GM15510 (cell line): ENCODE measurements around the gene TUT1.

Experiments used
- POLR2A ChIP-seq: IDR thresholded peaks from 3 replicates; pipeline ENCODE4 v1.6.1; 2011; ENCODE audit warnings: borderline replicate concordance; ENCODE audit not compliant: insufficient read length; ENCODE audit errors: extremely low read depth

Gene TUT1

DNA sequence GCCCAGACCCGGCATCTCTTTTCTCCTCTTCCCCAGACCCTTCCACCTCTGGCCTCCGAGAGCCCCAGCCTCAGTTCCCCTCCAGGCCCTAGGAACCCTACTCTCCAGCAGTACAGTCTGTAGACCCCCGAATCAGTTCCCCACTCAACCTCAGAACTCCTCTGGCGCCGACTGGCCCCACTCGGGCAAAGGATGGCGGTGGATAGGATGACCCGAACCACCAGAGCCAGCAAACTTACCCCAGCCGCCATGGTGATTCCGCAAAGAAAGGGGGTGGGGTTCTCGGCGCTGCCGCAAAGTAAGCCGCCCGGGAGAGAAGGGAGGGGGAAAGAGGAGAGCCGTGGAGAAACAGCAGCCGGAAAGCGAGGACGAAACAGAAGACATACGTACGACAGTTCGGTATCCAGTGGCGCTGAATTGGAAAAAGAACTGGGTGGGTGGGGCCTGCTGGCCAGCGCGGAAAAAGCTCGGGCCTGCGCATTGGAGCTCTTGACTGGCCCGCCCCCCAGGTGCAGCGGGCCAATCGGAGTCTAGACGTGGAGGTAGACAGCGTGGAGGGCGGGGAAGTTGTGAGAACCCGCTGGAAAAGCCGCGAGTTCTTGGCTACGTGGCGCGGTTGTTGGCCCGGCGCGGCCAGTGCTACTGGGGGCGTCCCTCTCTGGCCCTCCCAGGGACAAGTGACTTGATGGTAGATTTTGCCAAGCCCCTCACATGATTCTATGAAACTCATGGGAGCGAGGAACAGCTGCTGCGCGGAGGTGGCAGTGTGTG is 17.5 kb downstream of the TUT1 start, which contains the start of gene EEF1G:
Gene EEF1G, minus strand, starts transcription at position 300 of the 771 bp plus-strand sequence. Its CDS starts 49 bp downstream, at position 251.
- TF ChIP-seq POLR2A, result peak; percentile 85

DNA sequence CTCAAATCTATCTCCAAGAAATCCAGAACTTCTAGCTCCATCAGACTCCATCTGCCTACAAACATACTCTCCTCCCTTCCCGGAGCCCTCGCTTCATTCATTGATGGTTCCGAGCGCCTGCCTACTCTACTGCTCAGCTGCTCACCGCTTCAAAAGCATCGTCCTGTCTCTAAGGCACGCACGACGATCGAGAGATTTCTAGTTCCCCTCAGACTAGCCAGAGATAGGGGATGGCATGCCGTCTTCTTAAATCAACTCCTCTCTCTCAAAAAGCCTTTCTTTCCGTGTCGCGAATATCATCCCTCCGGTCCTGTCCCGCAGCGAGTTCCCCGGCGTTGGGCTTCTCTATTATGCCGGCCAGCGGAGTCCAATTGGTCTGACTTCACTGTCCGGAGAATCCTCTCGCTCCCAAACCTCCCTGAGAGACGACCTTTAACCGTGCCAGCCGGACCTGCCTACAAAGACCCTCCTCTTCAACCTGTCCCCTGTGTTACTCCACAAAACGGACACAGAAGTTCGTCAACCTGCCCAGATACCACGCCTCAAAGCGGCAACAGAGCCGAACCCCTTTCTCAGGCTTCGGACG is 18.2 kb downstream of the TUT1 start:
- TF ChIP-seq POLR2A, result no peak

DNA sequence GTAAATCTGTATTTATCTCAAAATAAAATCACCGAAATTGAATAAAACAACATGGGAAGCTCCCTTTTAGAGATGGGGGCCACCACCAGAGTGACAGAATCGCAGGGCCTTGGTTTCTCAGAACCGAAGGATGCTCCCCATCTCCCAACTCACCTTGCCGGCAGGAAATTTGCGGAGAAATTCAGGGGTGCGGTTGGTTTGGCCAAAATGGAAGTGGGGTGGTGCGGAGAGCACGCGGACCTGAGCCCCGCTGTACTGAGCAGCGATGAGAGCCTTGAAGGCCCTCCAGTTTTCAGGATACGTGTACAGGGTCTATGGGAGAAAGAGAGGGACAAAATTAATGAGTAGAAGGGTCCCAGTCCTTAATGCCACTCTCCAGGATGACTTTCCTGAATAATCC is 18.9 kb downstream of the TUT1 start:
- no peak for TF ChIP-seq POLR2A

DNA sequence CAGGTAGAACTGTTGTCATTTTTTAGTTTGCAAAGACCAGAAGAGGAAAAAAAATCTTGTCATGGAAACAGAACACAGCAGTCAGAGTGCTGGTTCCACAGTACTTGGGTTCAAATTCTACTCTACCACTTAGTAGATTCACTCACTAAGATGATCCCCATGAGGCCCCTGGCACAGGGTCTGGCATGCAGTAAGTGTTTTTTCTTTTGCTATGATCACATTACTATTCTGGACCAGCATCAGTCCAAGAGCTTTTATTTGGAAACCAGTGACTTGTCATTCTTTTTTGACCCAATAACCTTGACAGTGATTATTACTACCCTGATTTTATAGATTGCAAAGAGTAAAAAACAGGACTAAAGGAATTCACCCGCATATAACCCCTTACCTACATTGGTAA is 21.7 kb downstream of the TUT1 start:
- TF ChIP-seq POLR2A, result no peak

DNA sequence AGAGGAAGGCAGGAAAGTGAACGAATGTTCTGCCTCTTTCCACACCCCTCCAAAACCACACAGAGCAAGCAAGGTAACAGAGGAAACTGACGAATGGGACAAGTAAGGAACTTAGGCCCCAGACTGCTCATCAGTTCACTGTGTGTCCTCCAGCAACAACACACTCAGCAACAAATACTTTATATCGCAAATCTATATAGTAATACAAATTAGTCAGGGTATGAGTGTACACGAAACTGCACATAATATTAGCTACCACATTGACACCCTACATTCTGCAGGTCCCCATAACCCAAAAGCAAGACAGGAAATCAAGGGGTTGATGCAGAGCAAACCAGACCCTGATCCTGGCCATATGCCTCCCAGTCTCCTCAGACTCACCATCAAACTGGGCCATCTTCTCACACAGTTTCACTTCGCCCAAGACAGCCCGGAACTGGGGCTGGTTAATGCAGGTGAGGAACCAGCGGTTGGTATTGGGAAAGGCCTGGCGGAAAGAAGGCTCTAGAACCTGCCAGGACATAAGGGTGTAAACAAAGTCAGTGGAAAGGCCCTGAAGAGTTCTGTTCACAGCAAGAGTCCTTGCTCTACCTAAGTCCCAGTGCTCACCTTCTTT is 24.2 kb downstream of the TUT1 start:
- no peak for TF ChIP-seq POLR2A

DNA sequence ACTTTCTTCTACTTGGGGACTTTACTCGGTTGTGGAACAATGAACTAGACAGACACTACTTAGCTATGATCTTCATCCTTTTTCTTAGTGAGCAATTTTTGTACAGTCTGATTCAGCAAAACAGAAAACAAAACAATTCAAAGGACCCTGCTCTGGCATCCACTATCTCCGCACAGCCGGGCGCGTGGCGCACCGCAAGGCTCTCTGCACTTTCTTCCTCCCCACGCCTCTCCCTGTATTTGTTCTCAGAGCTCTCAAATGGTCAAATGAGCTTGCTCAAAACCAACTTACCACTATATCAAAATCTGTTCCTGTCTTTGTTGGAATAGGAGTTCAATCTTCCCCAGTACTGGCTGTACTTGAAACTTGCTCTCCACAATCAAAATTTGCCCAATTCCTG is 25.1 kb downstream of the TUT1 start:
- no peak for TF ChIP-seq POLR2A

DNA sequence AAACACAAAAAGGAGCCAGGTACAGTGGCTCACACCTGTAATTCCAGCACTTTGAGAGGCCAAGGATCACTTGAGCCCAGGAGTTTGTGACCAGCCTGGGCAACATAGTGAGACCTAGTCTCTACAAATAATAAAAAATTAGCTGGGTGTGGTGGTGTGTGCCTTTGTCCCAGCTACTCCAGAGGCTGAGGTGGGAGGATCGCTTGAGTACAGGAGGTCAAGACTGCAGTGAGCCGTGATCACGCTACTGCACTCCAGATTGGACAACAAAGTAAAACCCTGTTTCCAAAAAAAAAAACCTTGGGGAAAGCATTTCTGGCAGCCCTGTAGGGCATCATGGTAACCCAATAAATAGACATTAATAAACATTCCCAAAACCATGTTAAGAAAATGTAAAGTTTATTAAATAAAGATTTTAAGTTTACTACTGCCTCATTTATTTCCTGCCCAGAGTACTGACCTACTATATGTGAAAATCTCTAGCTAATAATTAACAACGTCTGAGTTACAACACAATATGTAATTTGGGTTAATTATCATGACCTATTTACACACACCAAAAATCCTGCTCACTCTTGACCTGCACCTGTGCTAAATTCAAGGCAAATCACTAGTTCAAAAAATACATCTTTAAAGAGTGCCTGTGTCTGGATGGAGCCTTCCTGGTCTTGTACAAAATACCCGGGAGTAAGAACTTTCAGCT is 26.1 kb downstream of the TUT1 start:
- no peak for TF ChIP-seq POLR2A

DNA sequence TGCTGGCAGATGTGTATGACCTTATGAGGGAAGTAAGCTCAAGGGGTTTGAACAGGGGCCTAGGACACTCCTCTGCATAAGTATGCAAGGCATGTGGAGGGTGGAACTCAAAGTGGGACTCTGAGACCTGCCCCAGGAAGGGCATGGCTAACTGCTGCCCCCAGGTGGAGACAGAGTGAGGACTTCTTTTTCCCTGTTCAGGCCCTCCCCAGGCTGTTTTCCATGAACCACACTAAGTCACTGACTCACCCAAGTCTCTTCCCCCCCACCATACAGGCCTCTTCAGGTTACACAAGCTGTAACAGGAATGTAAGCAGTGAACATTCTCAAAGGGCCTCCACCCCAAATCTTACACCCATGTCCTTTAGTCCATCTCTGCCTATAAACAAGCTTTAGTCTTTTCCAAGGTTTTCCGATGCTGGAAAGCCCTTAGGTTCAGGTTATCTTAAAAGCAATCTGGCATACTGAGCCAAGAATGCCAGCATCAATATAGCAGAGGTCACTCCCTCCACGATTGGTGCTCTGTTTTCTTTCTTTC is 30.7 kb downstream of the TUT1 start:
- no peak for TF ChIP-seq POLR2A

DNA sequence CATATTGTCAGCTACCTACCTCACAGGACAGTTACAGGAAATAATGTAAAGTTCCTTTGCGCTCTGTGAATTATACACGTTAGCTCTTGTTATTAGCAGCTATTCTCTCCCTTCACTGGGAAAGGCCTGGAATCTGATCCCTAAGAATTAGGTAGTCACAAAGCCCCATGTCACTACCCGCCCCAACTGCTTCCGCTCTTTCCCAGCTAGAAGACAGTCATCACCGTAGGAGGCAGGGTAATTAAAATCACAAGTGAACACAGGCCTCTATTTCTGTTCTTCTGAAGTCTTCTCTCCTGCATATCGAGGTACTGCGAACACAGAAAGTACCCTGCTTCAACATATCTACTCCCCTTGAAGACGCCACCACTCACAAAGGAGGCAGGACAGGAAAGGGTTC is 32.1 kb downstream of the TUT1 start:
- no peak for TF ChIP-seq POLR2A

DNA sequence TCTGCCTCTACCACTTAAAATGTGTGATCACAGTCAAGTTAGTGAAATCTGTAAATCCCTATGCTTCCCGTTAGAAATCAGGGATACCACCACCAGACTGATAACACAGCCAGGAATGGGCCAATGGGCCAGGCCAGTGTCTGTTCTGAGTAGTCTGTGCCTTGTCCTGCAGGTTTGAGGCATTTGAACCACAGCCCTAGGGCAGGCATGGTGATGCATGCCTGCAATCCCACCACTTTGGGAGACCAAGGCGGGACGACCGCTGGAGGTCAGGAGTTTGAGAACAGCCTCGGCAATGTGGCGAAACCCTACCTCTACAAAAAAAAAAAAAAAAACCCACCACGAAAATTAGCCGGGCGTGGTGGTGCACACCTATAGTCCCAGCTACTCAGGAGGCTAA is 32.7 kb downstream of the TUT1 start:
- TF ChIP-seq POLR2A, result no peak

DNA sequence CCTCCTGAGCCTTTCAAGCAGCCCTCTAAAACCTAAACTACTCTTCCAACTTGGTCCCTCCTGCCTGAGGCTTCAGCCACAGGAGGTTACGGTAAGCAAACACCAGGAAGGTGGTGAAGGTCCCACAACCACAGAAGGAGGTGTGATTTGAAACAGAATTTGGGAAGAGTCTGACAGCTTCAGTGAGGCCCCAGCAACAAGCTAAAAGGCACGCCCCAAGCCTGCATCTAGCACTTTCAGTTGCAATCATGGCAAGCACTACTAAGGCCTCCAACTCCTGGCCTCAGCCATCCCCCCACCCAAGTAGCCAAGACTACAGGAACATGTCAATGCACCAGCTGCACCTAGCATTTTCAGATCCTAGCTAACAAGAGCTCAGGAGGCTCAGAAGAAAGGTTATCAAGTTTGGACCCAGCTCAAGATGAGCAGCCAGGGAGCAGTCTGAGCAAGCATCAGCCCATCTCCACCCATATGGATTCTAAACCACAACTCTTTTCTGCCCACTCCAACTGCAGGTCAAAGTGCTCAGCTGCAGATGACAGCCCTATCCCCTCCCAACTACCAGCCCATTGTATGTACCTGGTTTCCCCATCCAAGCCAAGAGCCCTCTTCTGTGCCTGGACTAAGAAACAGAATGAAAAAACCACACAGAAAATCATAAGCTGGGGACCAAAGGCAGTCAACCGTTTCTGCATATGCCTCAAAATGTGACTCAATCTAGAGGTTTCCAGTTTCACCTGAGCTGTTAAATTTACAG is 34.3 kb downstream of the TUT1 start:
- TF ChIP-seq POLR2A, result no peak

DNA sequence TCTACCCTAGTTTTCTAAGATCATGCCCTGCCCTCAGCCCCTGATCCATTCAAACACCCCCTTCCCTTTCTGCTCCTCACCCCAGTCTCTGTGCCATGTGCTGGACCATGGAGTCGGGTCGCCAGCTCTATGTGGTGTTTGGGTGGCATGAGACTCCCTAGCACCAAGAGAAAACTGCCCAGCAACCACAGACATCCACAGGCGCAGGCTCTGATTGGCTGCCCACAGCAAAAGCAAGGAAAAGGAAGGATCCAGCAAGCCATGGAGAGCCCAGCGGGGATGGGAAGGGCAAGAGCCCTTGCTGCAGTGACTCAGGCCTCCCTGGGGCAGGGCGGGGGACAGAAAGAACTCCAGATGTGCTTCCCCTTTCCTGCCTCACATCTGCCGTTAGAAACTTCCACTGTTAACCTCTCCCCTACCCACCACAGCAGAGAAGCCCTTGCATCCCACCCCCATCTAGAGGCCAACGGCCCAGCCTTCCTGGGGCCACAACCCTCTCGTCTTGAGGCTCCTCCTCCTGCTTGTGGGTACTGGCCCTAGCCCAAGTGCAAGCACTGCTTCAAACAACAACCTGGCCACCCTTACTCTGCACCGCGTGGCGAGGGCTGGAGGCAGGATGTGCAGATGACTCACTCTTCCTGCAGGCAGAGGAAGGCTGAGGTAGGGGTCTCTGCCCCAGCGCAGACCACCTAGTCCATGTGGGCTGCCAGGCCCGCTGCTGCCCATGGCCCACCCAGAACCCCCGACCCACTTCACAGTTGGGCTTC is 35.0 kb downstream of the TUT1 start:
- TF ChIP-seq POLR2A, result peak; percentile 30

DNA sequence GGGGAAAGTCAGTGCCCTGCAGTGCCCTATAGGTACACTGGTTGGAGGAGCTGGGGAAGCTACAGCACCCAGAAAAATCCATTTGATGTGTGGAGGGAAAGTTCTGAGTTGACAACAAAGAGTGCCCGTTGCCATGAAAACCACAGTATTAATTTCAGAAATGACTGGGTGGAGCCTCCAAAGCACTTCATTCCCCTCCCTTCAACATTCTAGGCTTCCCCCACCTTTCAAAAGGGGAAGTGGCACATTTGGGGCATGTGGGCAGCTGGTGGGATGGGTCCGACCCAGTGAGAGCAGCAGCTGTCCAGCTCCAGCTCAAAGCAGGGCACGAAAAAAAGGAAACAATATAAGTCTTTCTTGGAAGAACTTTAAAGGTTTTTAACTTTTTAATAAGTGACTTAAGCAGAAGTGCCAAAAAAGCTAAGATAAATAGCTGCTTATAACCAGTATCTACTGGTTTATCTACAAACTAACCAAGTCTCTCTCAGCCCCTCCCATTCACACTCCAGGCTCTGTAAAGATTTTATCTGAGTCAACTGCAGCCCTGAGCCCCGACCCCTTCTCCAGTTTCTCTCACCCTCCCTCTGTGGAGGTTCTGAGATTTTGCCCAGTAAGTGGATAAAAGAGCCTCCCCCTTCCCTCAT is 35.7 kb downstream of the TUT1 start:
- TF ChIP-seq POLR2A, result peak; percentile 17

DNA sequence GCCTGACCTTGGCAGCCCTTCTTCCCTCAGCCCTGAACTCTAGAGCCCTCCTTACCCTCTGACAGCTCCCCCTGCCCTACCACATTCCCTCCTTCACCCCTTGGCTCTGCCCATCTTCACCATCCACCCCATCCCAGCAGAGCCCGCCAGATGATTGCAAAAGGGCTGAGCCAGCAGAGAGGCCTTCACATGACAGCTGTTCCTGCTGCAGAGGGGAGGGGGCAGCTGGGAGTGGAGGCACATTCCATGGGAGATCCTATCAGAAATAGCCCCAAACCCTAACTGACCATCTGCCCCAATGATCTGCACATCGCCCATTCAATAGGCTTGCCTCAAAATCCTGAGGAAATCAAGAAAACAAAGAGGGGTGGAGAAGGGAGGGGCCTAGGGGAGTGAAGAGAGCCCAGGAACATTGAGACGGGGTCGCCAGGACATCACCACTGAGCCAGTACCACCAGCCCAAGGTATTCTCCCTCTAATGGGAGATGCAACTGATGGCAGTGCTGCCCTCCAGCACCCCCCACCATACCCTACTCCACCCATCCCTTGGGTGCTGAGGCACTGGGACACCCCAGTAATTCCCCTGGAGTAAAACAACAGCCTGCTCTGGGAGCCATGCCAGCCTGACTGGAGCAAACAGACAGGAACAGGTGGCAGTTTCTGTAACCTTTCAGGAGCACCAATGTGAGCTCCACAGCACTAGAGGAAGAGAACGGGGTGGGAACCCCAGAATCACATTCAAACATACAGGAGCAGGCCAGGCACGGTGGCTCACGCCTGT is 36.7 kb downstream of the TUT1 start:
- TF ChIP-seq POLR2A, result no peak
